HCT116 (cell line): ENCODE results near the gene LRP1B.

Experiments used
- EGR1 ChIP-seq: IDR thresholded peaks from 2 replicates; pipeline ENCODE4 v1.6.1; 2012; ENCODE audit warnings: low read depth
- RAD21 ChIP-seq: IDR thresholded peaks from 2 replicates; pipeline ENCODE4 v1.6.1; 2012; ENCODE audit warnings: low read depth, mild to moderate bottlenecking
- TF ChIP-seq, protein P1 (sequence below), 3 experiments: fragments of 200-600 bp in 1 of 3; sonication (generic) in 1 of 3; IDR thresholded peaks in 2 of 3; conservative IDR thresholded peaks in 1 of 3; 2 replicates each; pipeline ENCODE4 v1.5.1; 2012 to 2017; ENCODE audit warnings: low read depth in 2 of 3, low read length in 2 of 3, antibody characterized with exemption in 1 of 3, borderline replicate concordance in 1 of 3, control low read depth in 1 of 3, mild to moderate bottlenecking in 1 of 3, mixed read lengths in 1 of 3, mixed run types in 1 of 3, moderate library complexity in 1 of 3; ENCODE audit not compliant: insufficient read depth in 1 of 3

DNA sequence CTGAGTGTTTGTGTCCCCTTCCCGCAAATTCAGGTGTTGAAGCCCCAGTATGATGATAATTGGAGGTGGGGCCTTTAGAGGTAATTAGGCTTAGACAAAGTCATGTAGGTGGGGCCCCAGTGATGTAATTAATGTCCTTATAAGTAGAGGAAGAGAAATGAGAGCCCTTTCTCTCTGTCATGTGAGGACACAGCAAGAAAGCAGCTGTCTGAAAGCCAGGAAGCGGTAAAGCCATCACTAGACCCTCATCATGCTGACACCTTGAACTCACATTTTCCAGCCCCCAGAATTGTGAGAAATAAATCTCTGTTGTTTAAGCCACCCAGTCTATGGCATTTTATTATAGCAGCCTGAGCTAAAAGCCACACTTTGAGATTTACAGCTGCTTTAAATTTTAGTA, 1580.0 kb downstream of the LRP1B start:
- TF ChIP-seq EGR1 (no peak), RAD21 (no peak)
- TF ChIP-seq, protein P1, sequence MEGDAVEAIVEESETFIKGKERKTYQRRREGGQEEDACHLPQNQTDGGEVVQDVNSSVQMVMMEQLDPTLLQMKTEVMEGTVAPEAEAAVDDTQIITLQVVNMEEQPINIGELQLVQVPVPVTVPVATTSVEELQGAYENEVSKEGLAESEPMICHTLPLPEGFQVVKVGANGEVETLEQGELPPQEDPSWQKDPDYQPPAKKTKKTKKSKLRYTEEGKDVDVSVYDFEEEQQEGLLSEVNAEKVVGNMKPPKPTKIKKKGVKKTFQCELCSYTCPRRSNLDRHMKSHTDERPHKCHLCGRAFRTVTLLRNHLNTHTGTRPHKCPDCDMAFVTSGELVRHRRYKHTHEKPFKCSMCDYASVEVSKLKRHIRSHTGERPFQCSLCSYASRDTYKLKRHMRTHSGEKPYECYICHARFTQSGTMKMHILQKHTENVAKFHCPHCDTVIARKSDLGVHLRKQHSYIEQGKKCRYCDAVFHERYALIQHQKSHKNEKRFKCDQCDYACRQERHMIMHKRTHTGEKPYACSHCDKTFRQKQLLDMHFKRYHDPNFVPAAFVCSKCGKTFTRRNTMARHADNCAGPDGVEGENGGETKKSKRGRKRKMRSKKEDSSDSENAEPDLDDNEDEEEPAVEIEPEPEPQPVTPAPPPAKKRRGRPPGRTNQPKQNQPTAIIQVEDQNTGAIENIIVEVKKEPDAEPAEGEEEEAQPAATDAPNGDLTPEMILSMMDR (IDR thresholded peaks at IDR 0.05 in 2 of 3, conservative IDR thresholded peaks at IDR 0.05 in 1 of 3; ENCODE audit: borderline replicate concordance in 1 of 3, insufficient read depth in 1 of 3, low read depth in 2 of 3, low read length in 2 of 3): no peak
